ENCODE results near the gene NREP.

NREP gene

GRCh38 chr5:111776913-111777781, 20.2 kb upstream of the NREP start:
- H3K27ac Mint-ChIP-seq, result no peak overlapping the region
- H3K4me1 Mint-ChIP-seq, result no peaks in the 10 kb centered on the region
- no peaks in the 10 kb centered on the region for H3K36me3 Mint-ChIP-seq
- peaks cover 4% of the 10 kb centered on the region for H3K27me3 Mint-ChIP-seq
- no peak overlapping the region for H3K4me3 Mint-ChIP-seq
- no peaks in the 10 kb centered on the region for H3K9me3 Mint-ChIP-seq

- no peak overlapping the region for H3K4me3 Mint-ChIP-seq
- H3K36me3 Mint-ChIP-seq, result no peaks in the 10 kb centered on the region
- no peaks in the 10 kb centered on the region for H3K9me3 Mint-ChIP-seq
- H3K4me1 Mint-ChIP-seq, result no peaks in the 10 kb centered on the region
- H3K27me3 Mint-ChIP-seq, result peaks cover 6% of the 10 kb centered on the region
- H3K27ac Mint-ChIP-seq, result no peak overlapping the region
Measured at GRCh38 chr5:111775224-111775623, 18.2 kb upstream of the NREP start.

GRCh38 chr5:111774525-111774924, 17.5 kb upstream of the NREP start:
- no peaks in the 10 kb centered on the region for H3K9me3 Mint-ChIP-seq
- no peaks in the 10 kb centered on the region for H3K36me3 Mint-ChIP-seq
- no peak overlapping the region for H3K4me3 Mint-ChIP-seq
- no peak overlapping the region for H3K27ac Mint-ChIP-seq
- H3K27me3 Mint-ChIP-seq, result peaks cover 8% of the 10 kb centered on the region
- no peaks in the 10 kb centered on the region for H3K4me1 Mint-ChIP-seq

GRCh38 chr5:111772456-111773122, 15.6 kb upstream of the NREP start:
- no peaks in the 10 kb centered on the region for H3K36me3 Mint-ChIP-seq
- H3K4me1 Mint-ChIP-seq, result no peaks in the 10 kb centered on the region
- no peak overlapping the region for H3K27ac Mint-ChIP-seq
- H3K9me3 Mint-ChIP-seq, result no peaks in the 10 kb centered on the region
- no peak overlapping the region for H3K4me3 Mint-ChIP-seq
- peaks cover 13% of the 10 kb centered on the region for H3K27me3 Mint-ChIP-seq

- Mint-ChIP-seq H3K4me1 (no peaks in the 10 kb centered on the region), H3K27ac (no peak overlapping the region), H3K4me3 (no peak overlapping the region), H3K36me3 (no peaks in the 10 kb centered on the region), H3K27me3 (peaks cover 11% of the 10 kb centered on the region), H3K9me3 (no peaks in the 10 kb centered on the region)
Measured at GRCh38 chr5:111769541-111769940, 12.5 kb upstream of the NREP start.

GRCh38 chr5:111765613-111766571, 8.9 kb upstream of the NREP start:
- H3K9me3 Mint-ChIP-seq, result no peaks in the 10 kb centered on the region
- H3K4me1 Mint-ChIP-seq, result no peaks in the 10 kb centered on the region
- H3K36me3 Mint-ChIP-seq, result no peaks in the 10 kb centered on the region
- H3K4me3 Mint-ChIP-seq, result no peak overlapping the region
- H3K27me3 Mint-ChIP-seq, result peaks cover 10% of the 10 kb centered on the region
- H3K27ac Mint-ChIP-seq, result no peak overlapping the region

- H3K27me3 Mint-ChIP-seq, result peaks cover 7% of the 10 kb centered on the region
- H3K27ac Mint-ChIP-seq, result no peak overlapping the region
- no peaks in the 10 kb centered on the region for H3K36me3 Mint-ChIP-seq
- H3K4me1 Mint-ChIP-seq, result no peaks in the 10 kb centered on the region
- H3K9me3 Mint-ChIP-seq, result no peaks in the 10 kb centered on the region
- H3K4me3 Mint-ChIP-seq, result no peak overlapping the region
Measured at GRCh38 chr5:111764019-111764418, 7.0 kb upstream of the NREP start.

- H3K4me1 Mint-ChIP-seq, result peaks cover 5% of the 10 kb centered on the region
- no peak overlapping the region for H3K27ac Mint-ChIP-seq
- no peaks in the 10 kb centered on the region for H3K36me3 Mint-ChIP-seq
- H3K9me3 Mint-ChIP-seq, result no peaks in the 10 kb centered on the region
- peaks cover 7% of the 10 kb centered on the region for H3K27me3 Mint-ChIP-seq
- H3K4me3 Mint-ChIP-seq, result no peak overlapping the region
Measured at GRCh38 chr5:111762895-111763294, 5.9 kb upstream of the NREP start.

GRCh38 chr5:111758284-111758628, 1.3 kb upstream of the NREP start:
- Mint-ChIP-seq H3K27me3 (peaks cover 11% of the 10 kb centered on the region), H3K27ac (peak overlapping the region; percentile 76), H3K4me1 (peaks cover 13% of the 10 kb centered on the region), H3K36me3 (no peaks in the 10 kb centered on the region), H3K9me3 (no peaks in the 10 kb centered on the region), H3K4me3 (peak overlapping the region; percentile 88)

GRCh38 chr5:111757355-111758283, 625 bp upstream of the NREP start:
- peaks cover 13% of the 10 kb centered on the region for H3K4me1 Mint-ChIP-seq
- no peaks in the 10 kb centered on the region for H3K36me3 Mint-ChIP-seq
- H3K4me3 Mint-ChIP-seq, result peak overlapping the region; percentile 88
- peak overlapping the region; percentile 78 for H3K27ac Mint-ChIP-seq
- no peaks in the 10 kb centered on the region for H3K9me3 Mint-ChIP-seq
- peaks cover 10% of the 10 kb centered on the region for H3K27me3 Mint-ChIP-seq

- no peaks in the 10 kb centered on the region for H3K9me3 Mint-ChIP-seq
- no peak overlapping the region for H3K27ac Mint-ChIP-seq
- H3K36me3 Mint-ChIP-seq, result peaks cover 2% of the 10 kb centered on the region
- H3K27me3 Mint-ChIP-seq, result peaks cover 12% of the 10 kb centered on the region
- peaks cover 13% of the 10 kb centered on the region for H3K4me1 Mint-ChIP-seq
- no peak overlapping the region for H3K4me3 Mint-ChIP-seq
Measured at GRCh38 chr5:111755942-111756381, 1.0 kb downstream of the NREP start.

GRCh38 chr5:111755345-111755941, 1.6 kb downstream of the NREP start:
- peaks cover 2% of the 10 kb centered on the region for H3K36me3 Mint-ChIP-seq
- H3K9me3 Mint-ChIP-seq, result no peaks in the 10 kb centered on the region
- H3K4me3 Mint-ChIP-seq, result no peak overlapping the region
- H3K4me1 Mint-ChIP-seq, result peaks cover 13% of the 10 kb centered on the region
- H3K27me3 Mint-ChIP-seq, result peaks cover 12% of the 10 kb centered on the region
- no peak overlapping the region for H3K27ac Mint-ChIP-seq

GRCh38 chr5:111753884-111754589, 3.0 kb downstream of the NREP start:
- Mint-ChIP-seq H3K27ac (no peak overlapping the region), H3K36me3 (peaks cover 2% of the 10 kb centered on the region), H3K4me3 (no peak overlapping the region), H3K27me3 (peaks cover 11% of the 10 kb centered on the region), H3K9me3 (no peaks in the 10 kb centered on the region), H3K4me1 (peaks cover 13% of the 10 kb centered on the region)

- no peaks in the 10 kb centered on the region for H3K9me3 Mint-ChIP-seq
Measured at GRCh38 chr5:111752426-111752965, 4.5 kb downstream of the NREP start.

More at GRCh38 chr5:111752426-111752965, 4.5 kb downstream of the NREP start:
- peaks cover 8% of the 10 kb centered on the region for H3K27me3 Mint-ChIP-seq
- peaks cover 2% of the 10 kb centered on the region for H3K36me3 Mint-ChIP-seq
- peaks cover 8% of the 10 kb centered on the region for H3K4me1 Mint-ChIP-seq
- no peak overlapping the region for H3K4me3 Mint-ChIP-seq
- H3K27ac Mint-ChIP-seq, result no peak overlapping the region

All from activated naive CD4-positive, alpha-beta T cell treated with anti-CD3 and anti-CD28 coated beads, Interleukin-2, amount 50 U/mL, for 24 hours (primary cell).